ENCODE measurements around the gene PARD6G.

- TF ChIP-seq CTCF (IDR thresholded peaks at IDR 0.05): no peak
- TF ChIP-seq POLR2A (IDR thresholded peaks at IDR 0.05): no peak
Observed at GRCh38 chr18:80259610-80260009, 12.3 kb upstream of the PARD6G start.

Measured in body of pancreas (tissue), 4 donors.